CD14-positive monocyte (primary cell): ENCODE data around the gene PTGS1. TPM values are rescaled to one million over a fixed set of nuclear protein-coding genes. Genes with fewer than 3 reads are reported as not detected.

Experiments
- DNase-seq, 3 donors: peaks; one replicate each; pipeline ENCODE4 v3.0.0-alpha.2; 2011 to 2022
- H2AFZ ChIP-seq: 2 replicates; pipeline ENCODE4 v1.6.0; 2012; ENCODE audit warnings: mild to moderate bottlenecking, low read depth, low read length, inconsistent platforms; ENCODE audit not compliant: insufficient read depth, poor library complexity, severe bottlenecking
- H3K27ac ChIP-seq, 2 donors: 1 replicate in 1 of 2; 2 replicates in 1 of 2; pipeline ENCODE4 v1.5.1; 2012 to 2013; ENCODE audit warnings: low read length in 2 of 2, control low read depth in 1 of 2, inconsistent platforms in 1 of 2, low read depth in 1 of 2, mild to moderate bottlenecking in 1 of 2
- H3K27me3 ChIP-seq, 2 donors: one replicate each; pipeline versions ENCODE4 v1.6.0 to v1.6.1; 2011 to 2013; ENCODE audit warnings: low read length in 2 of 2; ENCODE audit not compliant: control insufficient read depth in 2 of 2, insufficient read depth in 2 of 2
- H3K36me3 ChIP-seq, 2 donors: replicated peaks in 1 of 2; 1 replicate in 1 of 2; 2 replicates in 1 of 2; pipeline versions ENCODE4 v1.5.1 to v1.6.1; 2012 to 2013; ENCODE audit warnings: low read length in 2 of 2, control low read depth in 1 of 2, inconsistent platforms in 1 of 2, mild to moderate bottlenecking in 1 of 2; ENCODE audit not compliant: insufficient read depth in 2 of 2, control insufficient read depth in 1 of 2
- H3K4me1 ChIP-seq, 2 donors: 1 replicate in 1 of 2; 2 replicates in 1 of 2; pipeline versions ENCODE4 v1.5.1 to v1.6.1; 2012 to 2013; ENCODE audit warnings: low read length in 2 of 2, control low read depth in 1 of 2, inconsistent platforms in 1 of 2, mild to moderate bottlenecking in 1 of 2, moderate library complexity in 1 of 2; ENCODE audit not compliant: insufficient read depth in 2 of 2, control insufficient read depth in 1 of 2
- H3K4me2 ChIP-seq: replicated peaks from 2 replicates; pipeline ENCODE3; 2012; ENCODE audit warnings: low read length, moderate library complexity, mild to moderate bottlenecking; ENCODE audit not compliant: poor library complexity, severe bottlenecking; ENCODE audit errors: extremely low read depth
- H3K4me3 ChIP-seq, 3 experiments: fragments of 200-600 bp in 1 of 3; sonication (generic) in 1 of 3; replicated peaks in 1 of 3; 1 replicate in 2 of 3; 2 replicates in 1 of 3; pipeline ENCODE4 v1.5.1; 2011 to 2013; ENCODE audit warnings: low read length in 3 of 3, mild to moderate bottlenecking in 3 of 3, control low read depth in 2 of 3, low read depth in 2 of 3, inconsistent platforms in 1 of 3, moderate library complexity in 1 of 3
- H3K79me2 ChIP-seq: 2 replicates; pipeline ENCODE4 v1.6.0; 2012; ENCODE audit warnings: mild to moderate bottlenecking, control low read depth, inconsistent platforms, low read length, moderate library complexity; ENCODE audit not compliant: insufficient read depth
- H3K9ac ChIP-seq: 2 replicates; pipeline ENCODE4 v1.6.0; 2017; ENCODE audit warnings: low read length, mild to moderate bottlenecking; ENCODE audit not compliant: insufficient read depth, poor library complexity, severe bottlenecking
- H3K9me3 ChIP-seq, 2 donors: replicated peaks in 1 of 2; 1 replicate in 1 of 2; 2 replicates in 1 of 2; pipeline versions ENCODE4 v1.5.1 to v1.6.1; 2012 to 2013; ENCODE audit warnings: low read length in 2 of 2, control low read depth in 1 of 2; ENCODE audit not compliant: control insufficient read depth in 1 of 2, insufficient read depth in 1 of 2
- H4K20me1 ChIP-seq: 2 replicates; pipeline ENCODE4 v1.6.0; 2012; ENCODE audit warnings: mild to moderate bottlenecking, low read length, control low read depth, moderate library complexity; ENCODE audit not compliant: insufficient read depth
- H3K27ac Mint-ChIP-seq, 7 donors: one replicate each; pipeline ENCODE4 v1.8.0; 2020; ENCODE audit warnings: mild to moderate bottlenecking in 7 of 7, mixed read lengths in 7 of 7, moderate library complexity in 6 of 7, inconsistent platforms in 2 of 7
- H3K27me3 Mint-ChIP-seq, 3 donors: one replicate each; pipeline ENCODE4 v1.8.0; 2021 to 2022; ENCODE audit warnings: low read depth in 3 of 3, mild to moderate bottlenecking in 3 of 3, mixed read lengths in 3 of 3, moderate library complexity in 3 of 3, inconsistent platforms in 1 of 3
- H3K36me3 Mint-ChIP-seq, 2 donors: one replicate each; pipeline ENCODE4 v1.8.0; 2020; ENCODE audit warnings: mixed read lengths in 2 of 2, inconsistent platforms in 1 of 2, mild to moderate bottlenecking in 1 of 2
- H3K4me1 Mint-ChIP-seq: one replicate; pipeline ENCODE4 v1.8.0; 2020; ENCODE audit warnings: mild to moderate bottlenecking, mixed read lengths
- H3K4me3 Mint-ChIP-seq, 2 donors: one replicate each; pipeline ENCODE4 v1.8.0; 2020; ENCODE audit warnings: mild to moderate bottlenecking in 2 of 2, mixed read lengths in 2 of 2, moderate library complexity in 1 of 2
- H3K9me3 Mint-ChIP-seq, 7 donors: one replicate each; pipeline ENCODE4 v1.8.0; 2020 to 2022; ENCODE audit warnings: mixed read lengths in 7 of 7, mild to moderate bottlenecking in 6 of 7, moderate library complexity in 6 of 7, inconsistent platforms in 2 of 7
- CTCF ChIP-seq: fragments of 200-600 bp; IDR thresholded peaks from one replicate; pipeline ENCODE4 v1.8.0; 2022; ENCODE audit warnings: antibody characterized with exemption, mild to moderate bottlenecking
- WGBS: methylation state at CpG from one replicate; pipeline ENCODE4 v1.1.5; 2013; ENCODE audit warnings: missing lambda C conversion rate; ENCODE audit not compliant: insufficient coverage; 5-methylcytosine and 5-hydroxymethylcytosine counted together
- intact Hi-C, 2 donors: fragments of 100-400 bp; cut with micrococcal nuclease; formaldehyde crosslinking; loops; one replicate each; pipeline versions ENCODE4 v1.15.0 to v1.15.1; 2023
- polyA plus RNA-seq, 3 donors: library from polyadenylated mRNA; depleted of rRNA in 1 of 3; unstranded in 2 of 3; stranded (reverse) in 1 of 3; fragments of 300-500 nt in 2 of 3; fragments of >200 nt in 1 of 3; fragmentation: Illumina TruSeq in 2 of 3; gene quantifications; 1 replicate in 2 of 3; 2 replicates in 1 of 3; pipeline ENCODE4 v1.2.3, GENCODE V29; 2012 to 2021

PTGS1 gene
- polyA plus RNA-seq, 3 donors, result 17.9 to 27.8 (median 20.5) TPM

- Histone ChIP-seq H3K4me2 (no peak overlapping the region), H3K9me3 (no peaks in the 10 kb centered on the region), H3K27me3 (peaks cover 0 to 15% of the 10 kb centered on the region in 2 donors), H3K9ac (no peak overlapping the region), H3K4me1 (peaks cover 7 to 12% of the 10 kb centered on the region in 2 donors), H2AFZ (no peak overlapping the region), H3K36me3 (no peaks in the 10 kb centered on the region), H3K79me2 (no peaks in the 10 kb centered on the region), H4K20me1 (no peaks in the 10 kb centered on the region), H3K4me3 (no peak overlapping the region), H3K27ac (no peak overlapping the region)
- intact Hi-C loops, result no loop called here
- peaks cover under 1 to 2% of the 10 kb centered on the region in 2 donors for H3K36me3 Mint-ChIP-seq
- DNase-seq, result no peak
- H3K9me3 Mint-ChIP-seq, result no peaks in the 10 kb centered on the region
- H3K4me3 Mint-ChIP-seq, result no peak overlapping the region
- H3K4me1 Mint-ChIP-seq, result peaks cover 8% of the 10 kb centered on the region
- TF ChIP-seq CTCF, result no peak
- H3K27me3 Mint-ChIP-seq, result peaks cover 17 to 29% (median 17%) of the 10 kb centered on the region in 3 donors
- peak overlapping the region in 1 of 7 donors; percentile 26 for H3K27ac Mint-ChIP-seq
- 91% methylated on average over 11 of the region's 15 CpGs for WGBS
Measured at GRCh38 chr9:122342323-122343050, 28.3 kb upstream of the PTGS1 start.

GRCh38 chr9:122346478-122347347, 24.1 kb upstream of the PTGS1 start:
- Mint-ChIP-seq H3K4me1 (peaks cover 16% of the 10 kb centered on the region), H3K27me3 (peaks cover 32 to 45% (median 37%) of the 10 kb centered on the region in 3 donors), H3K27ac (peak overlapping the region in 2 of 7 donors; percentile 3 to 50), H3K36me3 (peaks cover 3 to 4% of the 10 kb centered on the region in 2 donors), H3K4me3 (peak overlapping the region; percentile 82 to 92), H3K9me3 (no peaks in the 10 kb centered on the region)
- TF ChIP-seq CTCF, result no peak
- peak overlapping the region; percentile 60 for H3K9ac ChIP-seq
- no peaks in the 10 kb centered on the region for H4K20me1 ChIP-seq
- peaks cover 9 to 14% of the 10 kb centered on the region in 2 donors for H3K4me1 ChIP-seq
- peaks cover 0 to 30% of the 10 kb centered on the region in 2 donors for H3K27me3 ChIP-seq
- H3K36me3 ChIP-seq, result no peaks in the 10 kb centered on the region
- H3K4me3 ChIP-seq, result peak overlapping the region; percentile 39 to 76 (median 44)
- H3K9me3 ChIP-seq, result no peaks in the 10 kb centered on the region
- peak overlapping the region; percentile 83 for H2AFZ ChIP-seq
- intact Hi-C loops, result loop anchor here in 1 of 2 donors (2.0 kb wide), 1 partner anchor 246 kb away; no protein-coding TSS in a partner anchor
- H3K79me2 ChIP-seq, result no peaks in the 10 kb centered on the region
- no peak overlapping the region for H3K27ac ChIP-seq
- peak overlapping the region; percentile 80 for H3K4me2 ChIP-seq
- 13% methylated on average over 90 of the region's 90 CpGs for WGBS
- peak; percentile 19 to 37 (median 22) for DNase-seq
